Caco-2 (cell line): ENCODE results near the gene NAPSA. TPM values are rescaled to one million over a fixed set of nuclear protein-coding genes. Genes with fewer than 3 reads are reported as not detected.
A peak's percentile ranks its signal among the peaks of the same experiment; 100 is the strongest.

Experiments
- BruUV-seq: library from RNA; stranded (reverse); fragments of 400-500 nt; replicated peaks from 2 replicates; lab custom pipeline; 2021; lab: Mats Ljungman, UMichigan
- CTCF ChIA-PET: fragments of 300-600 bp; sonication (Branson Sonifier 250); formaldehyde crosslinking; loops from one replicate; lab custom pipeline; 2022; ENCODE audit warnings: antibody characterized with exemption; lab: Charles Lee
- POLR2A ChIA-PET: fragments of 300-600 bp; sonication (Branson Sonifier 250); formaldehyde crosslinking; loops from one replicate; lab custom pipeline; 2022; ENCODE audit warnings: antibody characterized with exemption; lab: Charles Lee
- DNase-seq, 2 experiments: peaks; one replicate each; pipeline versions ENCODE4 v3.0.0 to v3.0.0-alpha.2; 2020 to 2022
- H3K27me3 ChIP-seq: replicated peaks from 2 replicates; pipeline ENCODE4 v1.6.0; 2011; ENCODE audit warnings: low read length; ENCODE audit not compliant: control insufficient read depth, insufficient read depth
- H3K36me3 ChIP-seq: 2 replicates; pipeline ENCODE4 v1.5.1; 2011; ENCODE audit warnings: low read length; ENCODE audit not compliant: control insufficient read depth, insufficient read depth
- H3K4me1 ChIP-seq: fragments of 250-450 bp; sonication (Bioruptor Pico); 2 replicates; pipeline ENCODE4 v1.5.1; 2020; ENCODE audit warnings: mild to moderate bottlenecking
- H3K4me3 ChIP-seq: 2 replicates; pipeline ENCODE4 v1.5.1; 2011; ENCODE audit warnings: low read depth, mild to moderate bottlenecking, control low read depth, low read length
- H3K9me3 ChIP-seq: fragments of 250-450 bp; sonication (Bioruptor Pico); 2 replicates; pipeline ENCODE4 v1.5.1; 2020; ENCODE audit warnings: mild to moderate bottlenecking, moderate library complexity
- H3K27ac Mint-ChIP-seq: one replicate; pipeline ENCODE4 v1.8.0; 2022; ENCODE audit warnings: mixed read lengths; ENCODE audit not compliant: unreplicated experiment
- H3K27me3 Mint-ChIP-seq: one replicate; pipeline ENCODE4 v1.8.0; 2022; ENCODE audit warnings: mixed read lengths; ENCODE audit not compliant: insufficient read depth, unreplicated experiment
- H3K36me3 Mint-ChIP-seq: one replicate; pipeline ENCODE4 v1.8.0; 2022; ENCODE audit warnings: mild to moderate bottlenecking, mixed read lengths; ENCODE audit not compliant: insufficient read depth, unreplicated experiment
- H3K4me1 Mint-ChIP-seq: one replicate; pipeline ENCODE4 v1.8.0; 2022; ENCODE audit warnings: low read depth, mixed read lengths; ENCODE audit not compliant: unreplicated experiment
- H3K4me3 Mint-ChIP-seq: one replicate; pipeline ENCODE4 v1.8.0; 2022; ENCODE audit warnings: mild to moderate bottlenecking, moderate library complexity, mixed read lengths; ENCODE audit not compliant: unreplicated experiment
- H3K9me3 Mint-ChIP-seq: one replicate; pipeline ENCODE4 v1.8.0; 2022; ENCODE audit warnings: mixed read lengths; ENCODE audit not compliant: unreplicated experiment
- intact Hi-C: fragments of 100-400 bp; cut with micrococcal nuclease; formaldehyde crosslinking; loops from one replicate; pipeline ENCODE4 v1.10.0; 2022; ENCODE audit not compliant: unreplicated experiment
- total RNA-seq: library from RNA; stranded (reverse); gene quantifications from 2 replicates; pipeline ENCODE4 v1.2.3, GENCODE V29; 2022
- TF ChIP-seq, protein P1 (sequence below), 2 experiments: fragments of 200-600 bp in 1 of 2; IDR thresholded peaks; 1 replicate in 1 of 2; 2 replicates in 1 of 2; pipeline versions ENCODE4 v1.5.1 to v1.8.0; 2011 to 2022; ENCODE audit warnings: antibody characterized with exemption in 1 of 2, control low read depth in 1 of 2, inconsistent platforms in 1 of 2, low read depth in 1 of 2, low read length in 1 of 2, mild to moderate bottlenecking in 1 of 2, moderate library complexity in 1 of 2; ENCODE audit not compliant: insufficient read depth in 1 of 2, severe bottlenecking in 1 of 2, unreplicated experiment in 1 of 2

Gene NAPSA
- total RNA-seq, 1 experiment from 2014 or later: 1.2 TPM

DNA sequence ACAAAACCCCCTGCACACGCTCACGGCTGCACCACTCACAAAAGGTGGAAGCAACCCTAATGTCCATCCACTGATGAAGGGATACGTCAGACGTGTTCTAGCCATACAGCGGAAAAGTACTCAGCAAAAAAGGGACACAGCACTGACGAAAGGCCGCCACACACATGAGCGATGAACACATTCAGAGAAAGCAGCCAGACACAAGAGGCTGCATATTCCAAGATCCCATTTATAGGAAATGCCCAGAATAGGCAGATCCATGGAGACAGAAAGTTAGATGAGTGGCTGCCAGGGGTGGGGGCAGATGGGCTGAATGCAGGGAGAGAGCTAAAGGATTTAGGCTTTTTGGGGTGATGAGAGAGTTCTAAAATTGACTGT, 22.4 kb upstream of the NAPSA start:
- ChIA-PET POLR2A (no interaction called here), CTCF (no interaction called here)
- Histone ChIP-seq H3K4me1 (peaks cover 6% of the 10 kb centered on the region; the same call in 1 of the 2 replicates), H3K4me3 (no peak overlapping the region), H3K36me3 (no peaks in the 10 kb centered on the region; the same call in 1 of the 2 replicates), H3K9me3 (no peaks in the 10 kb centered on the region), H3K27me3 (no peaks in the 10 kb centered on the region)
- Mint-ChIP-seq H3K36me3 (peaks cover 68% of the 10 kb centered on the region), H3K27ac (peak overlapping the region; percentile 7), H3K4me1 (peaks cover 10% of the 10 kb centered on the region), H3K27me3 (no peaks in the 10 kb centered on the region), H3K4me3 (no peak overlapping the region), H3K9me3 (no peaks in the 10 kb centered on the region)
- TF ChIP-seq, protein P1, sequence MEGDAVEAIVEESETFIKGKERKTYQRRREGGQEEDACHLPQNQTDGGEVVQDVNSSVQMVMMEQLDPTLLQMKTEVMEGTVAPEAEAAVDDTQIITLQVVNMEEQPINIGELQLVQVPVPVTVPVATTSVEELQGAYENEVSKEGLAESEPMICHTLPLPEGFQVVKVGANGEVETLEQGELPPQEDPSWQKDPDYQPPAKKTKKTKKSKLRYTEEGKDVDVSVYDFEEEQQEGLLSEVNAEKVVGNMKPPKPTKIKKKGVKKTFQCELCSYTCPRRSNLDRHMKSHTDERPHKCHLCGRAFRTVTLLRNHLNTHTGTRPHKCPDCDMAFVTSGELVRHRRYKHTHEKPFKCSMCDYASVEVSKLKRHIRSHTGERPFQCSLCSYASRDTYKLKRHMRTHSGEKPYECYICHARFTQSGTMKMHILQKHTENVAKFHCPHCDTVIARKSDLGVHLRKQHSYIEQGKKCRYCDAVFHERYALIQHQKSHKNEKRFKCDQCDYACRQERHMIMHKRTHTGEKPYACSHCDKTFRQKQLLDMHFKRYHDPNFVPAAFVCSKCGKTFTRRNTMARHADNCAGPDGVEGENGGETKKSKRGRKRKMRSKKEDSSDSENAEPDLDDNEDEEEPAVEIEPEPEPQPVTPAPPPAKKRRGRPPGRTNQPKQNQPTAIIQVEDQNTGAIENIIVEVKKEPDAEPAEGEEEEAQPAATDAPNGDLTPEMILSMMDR (IDR thresholded peaks at IDR 0.05; ENCODE audit: insufficient read depth in 1 of 2, low read depth in 1 of 2, low read length in 1 of 2, severe bottlenecking in 1 of 2, unreplicated experiment in 1 of 2): no peak
- no peak for DNase-seq
- intact Hi-C loops: no loop called here
- no TSS peak for BruUV-seq

DNA sequence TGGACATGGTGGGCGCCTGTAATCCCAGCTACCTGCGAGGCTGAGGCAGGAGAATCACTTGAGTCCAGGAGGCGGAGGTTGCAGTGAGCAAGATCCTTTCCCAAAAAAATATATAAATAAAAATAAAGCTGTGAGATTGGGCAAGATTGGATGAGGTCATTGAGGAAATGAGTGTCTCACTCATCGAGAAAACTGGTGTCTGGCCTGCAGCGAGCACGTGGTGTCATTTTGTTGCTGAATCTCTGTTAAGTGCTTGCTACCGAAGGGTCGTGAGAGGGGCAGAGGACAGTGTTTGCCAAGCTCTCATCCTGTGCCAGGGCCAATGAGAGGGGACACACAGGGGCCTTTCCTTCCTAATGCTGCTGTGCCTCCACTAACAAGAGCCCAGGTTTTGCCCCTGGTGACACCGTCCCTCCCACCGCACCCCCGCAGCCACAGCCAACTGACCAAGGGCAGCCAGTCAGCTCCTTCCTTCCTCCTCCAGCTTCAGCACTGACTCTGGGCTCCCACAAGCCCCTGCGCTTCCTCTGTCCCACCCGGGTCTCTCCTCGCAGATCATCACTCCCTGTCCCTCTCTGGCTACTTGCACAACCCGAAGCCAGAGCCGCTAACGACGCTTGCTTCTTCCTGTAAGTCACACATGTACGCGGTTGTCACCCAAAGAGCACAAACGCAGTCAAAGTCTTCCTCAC, 21.9 kb upstream of the NAPSA start:
- intact Hi-C loops: no loop called here
- CTCF ChIA-PET: no interaction called here
- H3K36me3 Mint-ChIP-seq: peaks cover 63% of the 10 kb centered on the region
- H3K27me3 Mint-ChIP-seq: no peaks in the 10 kb centered on the region
- H3K4me1 Mint-ChIP-seq: peaks cover 10% of the 10 kb centered on the region
- POLR2A ChIA-PET: interaction anchor here (0.6 to 0.9 kb wide), 2 partner anchors 20 to 73 kb away, joined by 3 read pairs; no protein-coding TSS in a partner anchor
- no TSS peak for BruUV-seq
- H3K36me3 ChIP-seq: no peaks in the 10 kb centered on the region; the same call in 1 of the 2 replicates
- no peaks in the 10 kb centered on the region for H3K27me3 ChIP-seq
- no peak for DNase-seq
- H3K27ac Mint-ChIP-seq: peak overlapping the region; percentile 7
- no peak overlapping the region for H3K4me3 ChIP-seq
- no peaks in the 10 kb centered on the region for H3K9me3 ChIP-seq
- TF ChIP-seq, protein P1 (IDR thresholded peaks at IDR 0.05; ENCODE audit: insufficient read depth in 1 of 2, low read depth in 1 of 2, low read length in 1 of 2, severe bottlenecking in 1 of 2, unreplicated experiment in 1 of 2): no peak
- no peaks in the 10 kb centered on the region for H3K9me3 Mint-ChIP-seq
- H3K4me1 ChIP-seq: peaks cover 6% of the 10 kb centered on the region; the same call in 1 of the 2 replicates
- no peak overlapping the region for H3K4me3 Mint-ChIP-seq

GRCh38 chr19:50384685-50385535, 19.5 kb upstream of the NAPSA start:
- peaks cover 54% of the 10 kb centered on the region for H3K36me3 Mint-ChIP-seq
- no peaks in the 10 kb centered on the region for H3K9me3 Mint-ChIP-seq
- Histone ChIP-seq H3K27me3 (no peaks in the 10 kb centered on the region), H3K9me3 (no peaks in the 10 kb centered on the region), H3K36me3 (no peaks in the 10 kb centered on the region), H3K4me3 (peak overlapping the region; percentile 72), H3K4me1 (peaks cover 6% of the 10 kb centered on the region; the same call in 1 of the 2 replicates)
- CTCF ChIA-PET: interaction anchor here (0.6 to 2.1 kb wide), 6 partner anchors 16 to 172 kb away, joined by 3 to 20 read pairs (median 6); no protein-coding TSS in a partner anchor
- H3K27ac Mint-ChIP-seq: peak overlapping the region; percentile 91
- BruUV-seq: TSS peak; percentile 40
- peak overlapping the region; percentile 86 for H3K4me3 Mint-ChIP-seq
- intact Hi-C loops: loop anchor here (1.0 kb wide), 1 partner anchor 9 kb away; the partner anchor contains the start of gene NR1H2
- POLR2A ChIA-PET: interaction anchor here (0.6 to 2.0 kb wide), 7 partner anchors 9 to 420 kb away, joined by 3 to 18 read pairs (median 3); partner anchors contain the start of gene NR1H2
- no peaks in the 10 kb centered on the region for H3K27me3 Mint-ChIP-seq
- peaks cover 10% of the 10 kb centered on the region for H3K4me1 Mint-ChIP-seq
- TF ChIP-seq, protein P1 (IDR thresholded peaks at IDR 0.05; ENCODE audit: insufficient read depth in 1 of 2, low read depth in 1 of 2, low read length in 1 of 2, severe bottlenecking in 1 of 2, unreplicated experiment in 1 of 2): no peak
- DNase-seq: no peak
